HepG2 (cell line): ENCODE results near the gene ABCA3. TPM values are rescaled to one million over a fixed set of nuclear protein-coding genes. Genes with fewer than 3 reads are reported as not detected.
A peak's percentile ranks its signal among the peaks of the same experiment; 100 is the strongest.

Experiments used
- ATF4 ChIP-seq, 2 experiments: fragments of 450-650 bp in 1 of 2; sonication (generic) in 1 of 2; formaldehyde crosslinking; IDR thresholded peaks; 2 replicates each; pipeline versions ENCODE4 v1.5.0 to v1.8.0; 2020 to 2022; ENCODE audit warnings: mild to moderate bottlenecking in 1 of 2, missing genetic modification reagents in 1 of 2
- CREM ChIP-seq, 2 experiments: sonication (generic) in 1 of 2; formaldehyde crosslinking in 1 of 2; IDR thresholded peaks; 2 replicates each; pipeline versions ENCODE4 v1.4.0 to v1.6.1; 2016 to 2020; ENCODE audit warnings: antibody characterized with exemption in 1 of 2, mild to moderate bottlenecking in 1 of 2, missing genetic modification reagents in 1 of 2
- ISL2 ChIP-seq: sonication (generic); formaldehyde crosslinking; IDR thresholded peaks from 2 replicates; pipeline ENCODE4 v1.5.0; 2020; ENCODE audit warnings: missing genetic modification reagents
- MBD4 ChIP-seq: IDR thresholded peaks from 2 replicates; pipeline ENCODE4 v1.6.1; 2012; ENCODE audit warnings: low read length, inconsistent platforms, borderline replicate concordance
- POLR2AphosphoS2 ChIP-seq: IDR thresholded peaks from 2 replicates; pipeline ENCODE4 v1.6.1; 2011; ENCODE audit warnings: low read depth, low read length, improper control_type of control experiment
- REL ChIP-seq: sonication (generic); formaldehyde crosslinking; conservative IDR thresholded peaks from 2 replicates; pipeline ENCODE4 v1.8.0; 2022; ENCODE audit warnings: mild to moderate bottlenecking, missing genetic modification reagents, moderate library complexity
- SIN3B ChIP-seq: fragments of 150-350 bp; IDR thresholded peaks from 2 replicates; pipeline ENCODE4 v1.6.1; 2014; ENCODE audit warnings: low read length
- SMARCC2 ChIP-seq: fragments of 450-650 bp; IDR thresholded peaks from 2 replicates; pipeline ENCODE4 v1.6.1; 2017; ENCODE audit warnings: antibody characterized with exemption, mild to moderate bottlenecking
- SOX6 ChIP-seq, 2 experiments: fragments of 450-650 bp in 1 of 2; sonication (generic) in 1 of 2; formaldehyde crosslinking in 1 of 2; IDR thresholded peaks; 2 replicates each; pipeline versions ENCODE4 v1.4.0 to v1.6.1; 2017 to 2020; ENCODE audit warnings: antibody characterized with exemption in 1 of 2, mild to moderate bottlenecking in 1 of 2, missing genetic modification reagents in 1 of 2
- SRF ChIP-seq: IDR thresholded peaks from 2 replicates; pipeline ENCODE4 v1.6.1; 2011; ENCODE audit warnings: mild to moderate bottlenecking, low read depth, low read length, moderate library complexity
- SRSF1 ChIP-seq: fragments of 200-400 bp; formaldehyde crosslinking; optimal IDR thresholded peaks from 2 replicates; pipeline ENCODE3; 2017; ENCODE audit warnings: mild to moderate bottlenecking, low read depth, low read length, moderate library complexity
- TCF7 ChIP-seq: sonication (generic); IDR thresholded peaks from 2 replicates; pipeline ENCODE4 v1.6.1; 2016; ENCODE audit warnings: antibody characterized with exemption, low read depth
- WIZ ChIP-seq: sonication (generic); formaldehyde crosslinking; IDR thresholded peaks from 2 replicates; pipeline ENCODE4 v1.5.1; 2020; ENCODE audit warnings: mild to moderate bottlenecking, missing genetic modification reagents
- ZBTB7A ChIP-seq: sonication (generic); formaldehyde crosslinking; IDR thresholded peaks from 2 replicates; pipeline ENCODE4 v1.8.0; 2022; ENCODE audit warnings: mild to moderate bottlenecking, missing genetic modification reagents
- ZKSCAN1 ChIP-seq: fragments of 150-350 bp; IDR thresholded peaks from 2 replicates; pipeline ENCODE4 v1.6.1; 2014; ENCODE audit warnings: low read length
- ZNF350 ChIP-seq: sonication (generic); formaldehyde crosslinking; IDR thresholded peaks from 2 replicates; pipeline ENCODE4 v1.4.0; 2020; ENCODE audit warnings: mild to moderate bottlenecking, low read depth, missing genetic modification reagents, borderline replicate concordance
- ZNF710 ChIP-seq: sonication (generic); formaldehyde crosslinking; IDR thresholded peaks from 2 replicates; pipeline ENCODE4 v1.5.0; 2020; ENCODE audit warnings: mild to moderate bottlenecking, missing genetic modification reagents, borderline replicate concordance
- polyA plus RNA-seq, 8 experiments: library from polyadenylated mRNA; depleted of rRNA in 3 of 8; stranded (reverse) in 7 of 8; unstranded in 1 of 8; fragments of >200 nt; fragmentation: Illumina TruSeq in 4 of 8; extraction: Trizol in 4 of 8; gene quantifications; 2 replicates each; pipeline versions ENCODE4 v1.2.1 to v1.2.3, GENCODE V29; 2011 to 2016; ENCODE audit warnings: low read depth in 4 of 8, missing spikeins in 1 of 8, mixed read lengths in 1 of 8; ENCODE audit not compliant: insufficient read depth in 1 of 8
- total RNA-seq, 5 experiments: library from RNA; depleted of rRNA; stranded (reverse); fragments of >200 nt; fragmentation: Illumina TruSeq; extraction: Trizol; gene quantifications; 2 replicates each; pipeline ENCODE4 v1.2.3, GENCODE V29; 2016; ENCODE audit warnings: low read depth in 1 of 5
- TF ChIP-seq, protein P1 (sequence below): sonication (generic); formaldehyde crosslinking; IDR thresholded peaks from 2 replicates; pipeline ENCODE4 v1.9.0; 2022; ENCODE audit warnings: low read depth, missing genetic modification reagents
- TF ChIP-seq, protein P2 (sequence below): sonication (generic); formaldehyde crosslinking; IDR thresholded peaks from 2 replicates; pipeline ENCODE4 v1.8.1; 2022; ENCODE audit warnings: mild to moderate bottlenecking, missing genetic modification reagents

ABCA3 gene
- total and polyA plus RNA-seq, 2 of the 13 experiments (the other 11 are each of a cell fraction or from before 2014, with no cell fraction given): 0.60 to 1.5 TPM

- TF ChIP-seq CREM (IDR thresholded peaks at IDR 0.05) (no peak; the same call in 1 of the 2 replicates), CREM (CRISPR knock-in tag; IDR thresholded peaks at IDR 0.05) (no peak), SMARCC2 (no peak), ATF4 (CRISPR knock-in tag; IDR thresholded peaks at IDR 0.05) (0 out of 4 replicates have a peak, but pooled peaks of 1 of the 2 experiments have one; percentile 49), REL (CRISPR knock-in tag) (peak; percentile 89), MBD4 (no peak), ZNF350 (peak; percentile 94), TCF7 (no peak), SIN3B (no peak), SOX6 (IDR thresholded peaks at IDR 0.05) (no peak), SOX6 (CRISPR knock-in tag; IDR thresholded peaks at IDR 0.05) (peak; percentile 81), POLR2AphosphoS2 (peak; percentile 91), ZKSCAN1 (no peak), ZNF710 (CRISPR knock-in tag) (peak; percentile 82), SRSF1 (peak; percentile 98), ZBTB7A (CRISPR knock-in tag) (peak; percentile 58; the same call in 1 of the 2 replicates), ISL2 (CRISPR knock-in tag) (peak; percentile 49; the same call in 1 of the 2 replicates), SRF (no peak), WIZ (peak; percentile 50; the same call in 1 of the 2 replicates)
- TF ChIP-seq, protein P1, sequence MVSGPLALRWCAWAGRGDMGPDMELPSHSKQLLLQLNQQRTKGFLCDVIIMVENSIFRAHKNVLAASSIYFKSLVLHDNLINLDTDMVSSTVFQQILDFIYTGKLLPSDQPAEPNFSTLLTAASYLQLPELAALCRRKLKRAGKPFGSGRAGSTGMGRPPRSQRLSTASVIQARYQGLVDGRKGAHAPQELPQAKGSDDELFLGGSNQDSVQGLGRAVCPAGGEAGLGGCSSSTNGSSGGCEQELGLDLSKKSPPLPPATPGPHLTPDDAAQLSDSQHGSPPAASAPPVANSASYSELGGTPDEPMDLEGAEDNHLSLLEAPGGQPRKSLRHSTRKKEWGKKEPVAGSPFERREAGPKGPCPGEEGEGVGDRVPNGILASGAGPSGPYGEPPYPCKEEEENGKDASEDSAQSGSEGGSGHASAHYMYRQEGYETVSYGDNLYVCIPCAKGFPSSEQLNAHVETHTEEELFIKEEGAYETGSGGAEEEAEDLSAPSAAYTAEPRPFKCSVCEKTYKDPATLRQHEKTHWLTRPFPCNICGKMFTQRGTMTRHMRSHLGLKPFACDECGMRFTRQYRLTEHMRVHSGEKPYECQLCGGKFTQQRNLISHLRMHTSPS: peak; percentile 84
- TF ChIP-seq, protein P2, sequence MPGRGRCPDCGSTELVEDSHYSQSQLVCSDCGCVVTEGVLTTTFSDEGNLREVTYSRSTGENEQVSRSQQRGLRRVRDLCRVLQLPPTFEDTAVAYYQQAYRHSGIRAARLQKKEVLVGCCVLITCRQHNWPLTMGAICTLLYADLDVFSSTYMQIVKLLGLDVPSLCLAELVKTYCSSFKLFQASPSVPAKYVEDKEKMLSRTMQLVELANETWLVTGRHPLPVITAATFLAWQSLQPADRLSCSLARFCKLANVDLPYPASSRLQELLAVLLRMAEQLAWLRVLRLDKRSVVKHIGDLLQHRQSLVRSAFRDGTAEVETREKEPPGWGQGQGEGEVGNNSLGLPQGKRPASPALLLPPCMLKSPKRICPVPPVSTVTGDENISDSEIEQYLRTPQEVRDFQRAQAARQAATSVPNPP (CRISPR knock-in tag): peak; percentile 93; the same call in 1 of the 2 replicates
These were observed 89.0 kb downstream of the ABCA3 start, which contains the start of gene ECI1 (continued) for GRCh38 chr16:2251296-2252111.
